Mucosa of stomach (tissue), 1 donor: Measurements from ENCODE around the gene BZW2.

Experiments
- H3K27me3 ChIP-seq: one replicate; pipeline ENCODE4 v1.7.0; 2013; ENCODE audit warnings: mild to moderate bottlenecking, low read length; ENCODE audit not compliant: control insufficient read depth, insufficient read depth
- H3K36me3 ChIP-seq: one replicate; pipeline ENCODE4 v1.7.0; 2013; ENCODE audit warnings: low read length; ENCODE audit not compliant: control insufficient read depth, insufficient read depth
- H3K4me1 ChIP-seq: one replicate; pipeline ENCODE4 v1.7.0; 2013; ENCODE audit warnings: mild to moderate bottlenecking, low read length; ENCODE audit not compliant: control insufficient read depth, insufficient read depth
- H3K4me3 ChIP-seq: one replicate; pipeline ENCODE4 v1.7.0; 2013; ENCODE audit warnings: low read length
- H3K9ac ChIP-seq: one replicate; pipeline ENCODE4 v1.7.0; 2013; ENCODE audit warnings: mild to moderate bottlenecking, low read length, moderate library complexity
- H3K9me3 ChIP-seq: one replicate; pipeline ENCODE4 v1.7.0; 2013; ENCODE audit warnings: mild to moderate bottlenecking, low read length, moderate library complexity; ENCODE audit not compliant: control insufficient read depth
- donor health status: Pancreatic carcinoma.

Gene BZW2

DNA sequence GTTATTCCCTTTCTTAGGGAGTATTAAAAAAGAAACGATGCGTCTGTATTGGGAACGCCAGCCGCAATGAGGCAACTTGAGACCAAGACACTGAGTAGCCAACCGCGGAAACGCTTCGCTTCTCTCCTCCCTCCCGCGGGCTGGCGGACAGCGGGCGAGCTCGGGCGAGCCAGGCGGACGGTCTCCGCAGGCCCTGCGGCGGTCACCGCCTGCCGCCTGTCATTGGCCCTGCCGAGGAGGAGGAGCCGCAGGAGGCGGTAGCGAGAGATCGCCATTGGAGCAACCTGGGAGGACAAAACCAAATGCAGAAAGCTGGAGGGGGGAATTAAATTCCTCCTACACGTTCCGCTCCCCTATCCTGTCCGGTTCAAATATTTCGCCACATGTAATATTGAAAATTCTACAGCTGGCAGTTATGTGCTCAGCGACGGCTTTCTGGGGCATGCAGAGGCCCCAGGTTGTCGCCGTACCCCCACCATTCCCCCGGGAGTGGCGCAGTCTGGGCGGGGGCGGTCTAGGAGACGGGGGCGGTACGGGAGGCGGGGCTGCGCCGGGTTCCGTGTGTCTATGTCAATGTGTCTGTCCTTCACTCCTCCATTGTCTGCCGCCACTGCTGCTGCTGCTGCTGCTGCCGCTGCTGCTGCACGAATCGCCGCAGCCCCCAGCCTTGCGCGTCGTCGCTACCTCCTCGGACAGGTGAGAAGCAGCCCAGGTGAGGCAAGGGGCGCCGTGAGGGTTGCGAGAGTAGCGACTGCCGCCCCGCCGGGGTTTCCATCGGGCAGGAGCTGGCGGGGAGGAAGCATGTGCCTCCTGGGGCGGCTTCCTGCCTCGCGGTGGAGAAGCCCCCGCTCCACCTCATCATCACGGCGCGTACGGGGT lies at the start of gene BZW2, which contains the start of gene ANKMY2:
BZW2 (plus strand) TSS at position 589 of the 879 bp plus-strand sequence. CDS start 19,263 bp downstream, outside the sequence.
ANKMY2 (minus strand) TSS at position 162 of the 879 bp plus-strand sequence. CDS start 181 bp downstream, outside the sequence.
- Histone ChIP-seq H3K4me1 (peaks cover 26% of the 10 kb centered on the region), H3K9ac (peak within 1 kb of the TSS; percentile 90), H3K27me3 (no peaks in the 10 kb centered on the region), H3K9me3 (no peaks in the 10 kb centered on the region), H3K4me3 (peak within 1 kb of the TSS; percentile 84), H3K36me3 (no peaks in the 10 kb centered on the region)

DNA sequence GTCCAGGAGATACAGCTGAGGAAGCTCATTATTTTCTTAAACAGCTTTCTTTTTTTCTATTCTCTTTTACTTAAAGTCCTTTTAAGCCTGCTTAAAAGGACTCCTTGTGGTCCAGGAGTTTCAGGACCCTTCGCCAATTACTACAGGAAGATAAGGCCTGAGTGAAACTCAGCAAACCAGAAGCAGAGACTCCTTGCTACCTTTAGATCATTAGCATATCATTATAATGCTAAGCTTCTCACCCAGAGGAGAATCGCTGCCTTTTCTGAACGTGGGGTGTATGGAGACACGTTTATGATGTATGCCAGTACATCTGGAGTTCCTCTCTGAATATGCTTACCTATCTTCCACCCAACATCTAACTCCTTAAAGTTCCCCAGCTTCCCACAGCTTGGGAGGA lies 48.0 kb upstream of the BZW2 start:
- no peaks in the 10 kb centered on the region for H3K27me3 ChIP-seq
- no peaks in the 10 kb centered on the region for H3K36me3 ChIP-seq
- H3K4me3 ChIP-seq, result no peak overlapping the region
- H3K4me1 ChIP-seq, result peaks cover 27% of the 10 kb centered on the region
- no peak overlapping the region for H3K9ac ChIP-seq
- H3K9me3 ChIP-seq, result no peaks in the 10 kb centered on the region

DNA sequence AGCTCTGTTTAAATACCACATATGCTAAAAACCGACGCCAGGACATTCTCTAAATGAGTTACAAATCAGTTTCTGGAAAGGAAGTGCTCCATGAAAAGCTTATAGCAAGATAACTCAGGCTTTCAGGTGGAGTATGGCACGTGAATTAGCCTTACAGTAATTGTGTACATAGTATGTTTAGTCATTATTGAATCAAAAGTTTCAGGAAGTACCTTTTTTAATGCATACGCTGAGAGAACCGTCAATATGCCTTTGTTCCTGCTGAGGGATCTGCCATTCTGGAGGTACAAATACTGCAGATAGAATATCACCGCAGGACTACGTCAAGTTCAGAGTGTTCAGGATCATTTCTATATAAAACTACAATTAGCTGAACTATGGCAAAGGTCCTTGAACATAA lies 46.1 kb upstream of the BZW2 start:
- no peaks in the 10 kb centered on the region for H3K36me3 ChIP-seq
- H3K9ac ChIP-seq, result peak overlapping the region; percentile 40

DNA sequence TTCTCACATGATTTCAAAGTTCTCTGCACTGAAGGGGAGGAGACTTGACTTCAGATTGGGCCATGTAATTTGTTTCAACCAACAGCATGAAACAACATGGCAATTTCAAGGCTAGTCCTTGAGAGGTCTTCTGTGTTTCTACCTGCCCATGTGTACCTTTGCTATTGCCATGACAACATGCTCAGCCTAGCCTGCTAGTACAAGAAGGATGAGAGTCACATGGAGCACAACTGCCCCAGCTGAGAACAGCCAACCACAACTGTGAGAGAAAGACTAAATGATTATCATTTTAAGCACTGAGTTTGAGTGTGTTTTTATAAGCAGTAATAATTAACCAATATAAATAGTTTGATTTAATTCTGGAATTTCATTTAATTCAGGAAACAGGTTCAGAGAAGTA lies 42.3 kb upstream of the BZW2 start:
- no peak overlapping the region for H3K4me3 ChIP-seq
- H3K9me3 ChIP-seq, result no peaks in the 10 kb centered on the region
- no peak overlapping the region for H3K9ac ChIP-seq
- no peaks in the 10 kb centered on the region for H3K27me3 ChIP-seq
- H3K36me3 ChIP-seq, result no peaks in the 10 kb centered on the region
- peaks cover 26% of the 10 kb centered on the region for H3K4me1 ChIP-seq

More for the DNA sequence above, 46.1 kb upstream of the BZW2 start:
- Histone ChIP-seq H3K27me3 (no peaks in the 10 kb centered on the region), H3K9me3 (no peaks in the 10 kb centered on the region), H3K4me1 (peaks cover 17% of the 10 kb centered on the region), H3K4me3 (no peak overlapping the region)

DNA sequence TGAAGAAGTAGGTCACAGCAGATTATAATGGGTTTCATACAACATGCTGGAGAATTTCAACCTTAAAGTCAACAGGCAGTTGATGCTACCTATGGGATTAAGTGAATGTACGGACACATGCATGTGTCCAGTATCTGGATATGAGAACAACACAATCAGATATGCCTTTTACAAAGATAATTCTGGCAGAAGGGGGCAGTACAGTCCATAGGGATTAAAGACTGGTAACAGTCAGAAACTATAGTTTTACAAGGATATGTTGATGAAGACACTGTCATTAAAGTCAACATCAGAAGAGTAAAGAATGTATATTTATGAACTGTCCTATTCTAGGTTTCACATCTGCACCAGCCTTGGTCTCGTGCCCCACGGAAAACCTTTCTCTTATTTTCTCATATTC lies 41.9 kb upstream of the BZW2 start:
- Histone ChIP-seq H3K9ac (no peak overlapping the region), H3K9me3 (no peaks in the 10 kb centered on the region), H3K4me3 (no peak overlapping the region), H3K27me3 (no peaks in the 10 kb centered on the region), H3K4me1 (peaks cover 24% of the 10 kb centered on the region), H3K36me3 (no peaks in the 10 kb centered on the region)

DNA sequence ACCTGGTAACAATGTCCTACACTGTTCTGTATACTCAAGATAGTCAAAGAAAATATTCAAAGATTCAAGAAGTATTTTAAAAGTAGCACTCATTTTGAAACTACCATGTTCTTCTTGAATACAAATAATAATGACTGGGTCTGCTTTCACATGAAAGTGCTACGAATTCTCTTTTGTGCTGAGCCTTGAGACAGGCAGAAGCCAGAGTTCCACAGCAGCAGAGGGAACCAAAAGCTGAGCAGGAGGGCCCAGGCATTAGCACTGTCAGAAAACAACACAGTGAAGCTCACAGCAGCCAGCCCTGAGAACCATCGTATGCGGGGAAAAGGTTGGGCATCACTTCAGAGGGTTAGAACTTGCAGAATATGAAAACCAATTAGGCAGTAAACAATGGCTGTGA lies 39.3 kb upstream of the BZW2 start:
- H3K4me1 ChIP-seq, result peaks cover 42% of the 10 kb centered on the region
- H3K4me3 ChIP-seq, result no peak overlapping the region
- peak overlapping the region; percentile 45 for H3K9ac ChIP-seq
- H3K27me3 ChIP-seq, result no peaks in the 10 kb centered on the region
- no peaks in the 10 kb centered on the region for H3K9me3 ChIP-seq
- no peaks in the 10 kb centered on the region for H3K36me3 ChIP-seq

DNA sequence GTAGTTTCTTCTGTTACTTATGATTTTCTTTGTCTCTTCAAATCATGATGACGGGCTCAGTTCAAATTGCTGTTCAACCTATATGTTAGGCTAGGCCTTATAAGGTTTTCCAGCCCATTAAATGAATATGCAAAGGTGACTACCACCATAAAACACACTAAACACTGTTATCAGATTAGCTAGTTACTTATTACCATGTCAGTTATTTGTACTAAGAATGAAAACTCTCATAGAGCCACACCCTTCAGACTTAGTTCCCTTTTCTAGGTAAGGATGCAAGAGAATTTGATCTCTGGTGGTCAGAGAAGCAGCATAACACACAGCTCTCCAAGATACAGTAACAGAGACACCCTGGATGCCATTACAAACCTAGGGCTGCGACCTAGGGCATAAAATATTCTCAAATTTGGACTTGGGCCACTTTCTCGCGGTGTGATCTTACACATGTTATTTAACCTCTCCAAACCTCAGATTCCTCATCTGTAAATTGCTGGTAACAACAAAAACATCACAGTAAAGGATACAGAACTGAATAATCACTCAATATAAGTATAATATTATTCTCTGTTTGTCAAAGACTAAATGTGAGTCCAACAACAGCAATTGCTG lies 36.0 kb upstream of the BZW2 start:
- Histone ChIP-seq H3K36me3 (no peaks in the 10 kb centered on the region), H3K9ac (no peak overlapping the region)

DNA sequence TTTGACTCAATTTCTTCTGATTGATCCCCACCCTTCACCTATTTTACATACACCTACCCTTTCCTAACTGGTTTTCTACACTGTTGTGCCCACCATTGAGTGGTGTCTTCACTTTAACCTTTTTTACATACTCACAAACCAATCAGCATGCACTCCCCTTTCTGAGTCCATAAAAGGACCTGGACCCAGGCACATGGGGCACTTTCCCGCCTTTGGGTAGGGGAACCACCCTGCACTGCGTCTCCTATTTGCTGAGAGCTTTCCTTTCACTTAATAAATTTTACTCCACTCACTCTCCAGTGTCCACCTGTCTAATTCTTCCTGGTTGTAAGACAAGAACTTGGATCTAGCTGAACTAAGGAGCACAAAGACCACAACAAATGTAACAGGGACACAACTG lies 34.3 kb upstream of the BZW2 start:
- Histone ChIP-seq H3K9ac (no peak overlapping the region), H3K4me1 (peaks cover 50% of the 10 kb centered on the region), H3K36me3 (no peaks in the 10 kb centered on the region), H3K4me3 (no peak overlapping the region), H3K9me3 (no peaks in the 10 kb centered on the region), H3K27me3 (no peaks in the 10 kb centered on the region)

More for the DNA sequence above, 36.0 kb upstream of the BZW2 start:
- no peaks in the 10 kb centered on the region for H3K27me3 ChIP-seq
- H3K4me3 ChIP-seq, result no peak overlapping the region
- no peaks in the 10 kb centered on the region for H3K9me3 ChIP-seq
- H3K4me1 ChIP-seq, result peaks cover 52% of the 10 kb centered on the region

DNA sequence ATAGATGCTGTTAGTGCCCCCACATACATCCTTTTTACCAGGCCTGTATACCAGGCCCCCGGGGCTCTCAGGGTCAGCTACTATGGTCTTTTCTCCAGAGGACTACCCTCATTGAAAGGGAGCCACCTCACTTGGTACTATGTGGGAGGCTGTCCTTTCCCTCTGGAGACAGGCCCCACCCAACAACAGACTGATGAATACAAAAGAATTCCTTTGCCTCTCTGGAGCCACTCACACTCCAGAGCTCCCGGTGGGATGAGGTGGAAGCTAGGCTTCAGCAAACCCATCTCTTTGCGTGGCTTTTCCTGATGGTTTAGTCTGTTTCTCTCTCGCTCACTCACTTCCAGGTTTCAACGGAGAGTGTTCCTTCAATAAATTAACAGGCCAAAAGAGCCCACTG lies 30.8 kb upstream of the BZW2 start:
- Histone ChIP-seq H3K4me1 (peaks cover 23% of the 10 kb centered on the region), H3K36me3 (no peaks in the 10 kb centered on the region), H3K9ac (no peak overlapping the region), H3K27me3 (no peaks in the 10 kb centered on the region), H3K4me3 (no peak overlapping the region), H3K9me3 (no peaks in the 10 kb centered on the region)

DNA sequence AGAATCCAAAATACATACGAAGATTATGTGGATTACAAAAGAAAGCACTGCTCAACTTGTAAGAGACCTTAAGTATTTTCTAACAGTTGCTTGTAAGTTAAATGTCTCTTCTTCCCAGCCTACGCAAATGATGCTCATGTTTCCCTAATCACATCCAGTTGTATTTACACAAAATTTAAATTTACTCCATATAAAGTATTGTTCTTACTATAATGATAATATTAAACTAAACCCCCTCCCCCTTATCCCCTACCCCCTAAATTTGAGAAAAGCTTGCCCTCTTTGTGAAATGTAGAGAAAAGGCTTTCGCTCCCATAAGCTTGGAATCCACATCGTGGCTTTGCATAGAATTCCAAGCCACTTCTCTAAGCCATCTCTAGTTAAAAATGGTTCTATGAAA lies 29.9 kb upstream of the BZW2 start:
- Histone ChIP-seq H3K36me3 (no peaks in the 10 kb centered on the region), H3K4me3 (no peak overlapping the region), H3K9ac (no peak overlapping the region), H3K9me3 (no peaks in the 10 kb centered on the region), H3K27me3 (no peaks in the 10 kb centered on the region), H3K4me1 (peaks cover 15% of the 10 kb centered on the region)

DNA sequence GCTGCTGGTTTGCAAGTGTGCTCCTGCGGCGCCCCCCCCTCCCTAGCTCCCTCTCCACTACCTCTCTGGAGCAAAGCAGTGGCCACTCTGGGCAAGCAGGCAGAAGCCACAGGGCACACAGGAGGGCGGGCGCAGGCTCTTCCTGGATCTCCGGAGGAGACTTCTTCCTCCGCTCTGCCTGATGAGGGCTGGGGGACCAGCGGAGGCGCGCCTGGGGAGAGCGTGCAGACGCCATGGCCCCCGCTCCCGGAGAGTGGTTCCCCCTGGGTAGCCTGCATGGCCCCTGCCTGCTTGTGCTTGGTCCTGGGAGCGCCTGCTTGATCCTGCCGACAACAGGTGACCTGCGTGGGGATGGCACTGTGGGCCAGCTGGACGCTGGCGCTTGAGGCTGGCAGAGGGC lies 29.4 kb upstream of the BZW2 start:
- no peak overlapping the region for H3K4me3 ChIP-seq
- peaks cover 11% of the 10 kb centered on the region for H3K4me1 ChIP-seq
- H3K9me3 ChIP-seq, result no peaks in the 10 kb centered on the region
- no peaks in the 10 kb centered on the region for H3K36me3 ChIP-seq
- no peak overlapping the region for H3K9ac ChIP-seq
- no peaks in the 10 kb centered on the region for H3K27me3 ChIP-seq

DNA sequence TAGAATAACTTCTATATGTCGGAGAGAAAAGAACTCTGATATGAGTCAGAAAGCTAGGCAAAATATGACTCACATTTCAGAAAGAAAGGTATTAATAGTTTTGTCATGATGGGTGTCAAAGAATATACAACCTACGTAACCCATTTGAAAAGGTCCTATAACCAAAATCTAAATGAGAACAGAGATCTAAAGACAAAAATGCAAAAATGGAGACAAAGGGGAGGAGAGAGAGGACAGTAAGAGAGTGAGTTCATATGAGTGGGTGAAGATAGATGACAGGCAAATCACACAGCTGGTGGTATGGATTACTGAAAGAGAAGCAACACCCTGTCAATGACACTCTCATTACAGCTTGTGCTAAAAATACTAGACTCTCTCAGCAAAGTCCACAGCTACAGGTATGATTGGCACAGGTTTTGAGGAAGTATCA lies 26.0 kb upstream of the BZW2 start:
- no peaks in the 10 kb centered on the region for H3K36me3 ChIP-seq

More for the DNA sequence above, 26.0 kb upstream of the BZW2 start:
- H3K4me1 ChIP-seq, result no peaks in the 10 kb centered on the region
- no peak overlapping the region for H3K4me3 ChIP-seq
- H3K9ac ChIP-seq, result no peak overlapping the region
- H3K9me3 ChIP-seq, result no peaks in the 10 kb centered on the region
- no peaks in the 10 kb centered on the region for H3K27me3 ChIP-seq
